ENCODE measurements around the gene LRFN2. TPM values are rescaled to one million over a fixed set of nuclear protein-coding genes. Genes with fewer than 3 reads are reported as not detected.

LRFN2 gene
- total and polyA plus RNA-seq, 2 donors (not counting 1 experiment from before 2014, with no cell fraction given) = not detected

DNA sequence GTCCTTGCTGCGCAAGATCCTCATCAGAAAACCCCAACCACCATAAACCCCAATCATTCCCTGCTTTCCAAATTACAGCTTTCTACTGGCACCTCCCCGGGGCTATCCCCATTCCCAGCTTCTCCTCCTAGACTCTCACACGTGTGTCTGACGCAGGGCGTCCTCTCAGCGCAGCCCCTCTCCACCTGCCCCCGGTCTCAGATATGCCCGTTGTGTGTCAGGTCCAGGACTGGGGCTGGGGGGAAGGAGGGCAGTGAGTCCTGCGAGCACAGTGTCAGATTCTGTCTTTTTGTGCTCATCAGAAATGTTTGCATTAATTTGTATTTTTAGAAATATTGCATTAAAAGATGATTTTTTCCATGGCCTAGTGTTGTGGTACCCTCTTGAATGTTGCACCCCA, 48.6 kb downstream of the LRFN2 start:
- 96% methylated on average over 4 of the region's 9 CpGs for WGBS (ENCODE audit: insufficient coverage)
- no peak overlapping the region for H3K9ac ChIP-seq (ENCODE audit: low read length)
- no peak overlapping the region for H2AFZ ChIP-seq (ENCODE audit: insufficient read depth, low read depth, low read length, poor library complexity, severe bottlenecking)
- no peak overlapping the region for H3K4me3 ChIP-seq (ENCODE audit: control extremely low read depth in 1 of 5, extremely low read depth in 1 of 5, insufficient read depth in 1 of 5, low read depth in 2 of 5, low read length in 4 of 5)
- Mint-ChIP-seq H3K27ac (no peak overlapping the region), H3K27me3 (peaks cover 4% of the 10 kb centered on the region), H3K4me3 (no peak overlapping the region), H3K9me3 (ENCODE audit: insufficient read depth) (no peaks in the 10 kb centered on the region), H3K4me1 (no peaks in the 10 kb centered on the region)
- CTCF ChIA-PET = no interaction called here
- TF ChIP-seq CTCF (IDR thresholded peaks at IDR 0.05) = no peak
- no peak for TF ChIP-seq EZH2 (IDR thresholded peaks at IDR 0.05; ENCODE audit: borderline replicate concordance, insufficient read depth, low read depth, low read length, poor library complexity, severe bottlenecking)
- no peak overlapping the region for H3K27ac ChIP-seq (ENCODE audit: low read length in 2 of 2)
- no peaks in the 10 kb centered on the region for H4K20me1 ChIP-seq (ENCODE audit: control insufficient read depth, insufficient read depth, low read length, poor library complexity, severe bottlenecking)
- no peaks in the 10 kb centered on the region for H3K9me3 ChIP-seq (ENCODE audit: control extremely low read depth in 1 of 3, control insufficient read depth in 2 of 3, insufficient read depth in 1 of 3, low read length in 2 of 3)
- H3K36me3 ChIP-seq (replicated peaks in 1 of 2; ENCODE audit: control extremely low read depth in 1 of 2, control insufficient read depth in 1 of 2, extremely low read depth in 1 of 2, insufficient read depth in 2 of 2, low read length in 1 of 2) = no peaks in the 10 kb centered on the region
- POLR2A ChIA-PET = no interaction called here
- H3K79me2 ChIP-seq (ENCODE audit: control insufficient read depth, insufficient read depth, low read length) = no peaks in the 10 kb centered on the region
- DNase-seq = no peak
- H3K4me1 ChIP-seq (ENCODE audit: control insufficient read depth in 2 of 2, insufficient read depth in 2 of 2, low read length in 2 of 2) = no peaks in the 10 kb centered on the region
- no peak for ATAC-seq (ENCODE audit: low read depth)
- H3K4me2 ChIP-seq (replicated peaks; ENCODE audit: low read depth, low read length, poor library complexity, severe bottlenecking) = no peak overlapping the region
- intact Hi-C loops (cut with micrococcal nuclease) = no loop called here
- no peaks in the 10 kb centered on the region for H3K27me3 ChIP-seq (replicated peaks in 1 of 4; ENCODE audit: control extremely low read depth in 1 of 4, control insufficient read depth in 3 of 4, insufficient read depth in 4 of 4, low read length in 3 of 4)

DNA sequence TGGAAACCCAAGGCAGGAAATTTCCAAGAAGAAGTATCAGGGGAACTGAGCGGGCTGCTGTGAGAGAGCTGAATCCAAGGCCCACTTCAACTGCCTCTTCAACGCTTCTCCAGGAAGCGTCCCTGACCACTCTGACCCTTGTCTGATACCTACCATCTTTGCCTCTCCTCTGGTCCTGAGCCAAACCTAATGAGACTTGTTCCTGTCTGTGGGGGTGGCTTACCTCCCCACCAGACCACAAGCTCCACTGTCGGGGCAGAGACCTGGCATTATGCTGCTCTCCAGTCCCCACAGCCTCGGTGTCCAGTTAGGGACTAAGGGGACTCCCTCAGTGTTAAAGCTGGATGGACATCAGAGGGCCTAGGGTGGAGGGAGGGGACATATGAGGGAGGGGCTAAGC, 49.7 kb downstream of the LRFN2 start:
- TF ChIP-seq CTCF (IDR thresholded peaks at IDR 0.05) = no peak
- no peak for TF ChIP-seq EZH2 (IDR thresholded peaks at IDR 0.05; ENCODE audit: borderline replicate concordance, insufficient read depth, low read depth, low read length, poor library complexity, severe bottlenecking)
- H3K79me2 ChIP-seq (ENCODE audit: control insufficient read depth, insufficient read depth, low read length) = no peaks in the 10 kb centered on the region
- H3K4me2 ChIP-seq (replicated peaks; ENCODE audit: low read depth, low read length, poor library complexity, severe bottlenecking) = no peak overlapping the region
- no peak overlapping the region for H3K9ac ChIP-seq (ENCODE audit: low read length)
- 89% methylated on average over 3 of the region's 5 CpGs for WGBS (ENCODE audit: insufficient coverage)
- H2AFZ ChIP-seq (ENCODE audit: insufficient read depth, low read depth, low read length, poor library complexity, severe bottlenecking) = no peak overlapping the region
- ChIA-PET CTCF (no interaction called here), POLR2A (no interaction called here)
- H3K4me1 ChIP-seq (ENCODE audit: control insufficient read depth in 2 of 2, insufficient read depth in 2 of 2, low read length in 2 of 2) = no peaks in the 10 kb centered on the region
- no peak overlapping the region for H3K27ac ChIP-seq (ENCODE audit: low read length in 2 of 2)
- H3K9me3 Mint-ChIP-seq (ENCODE audit: insufficient read depth) = no peaks in the 10 kb centered on the region
- H3K4me3 Mint-ChIP-seq = no peak overlapping the region
- DNase-seq = no peak
- H3K27ac Mint-ChIP-seq = no peak overlapping the region
- intact Hi-C loops (cut with micrococcal nuclease) = no loop called here
- no peaks in the 10 kb centered on the region for H4K20me1 ChIP-seq (ENCODE audit: control insufficient read depth, insufficient read depth, low read length, poor library complexity, severe bottlenecking)
- no peaks in the 10 kb centered on the region for H3K9me3 ChIP-seq (ENCODE audit: control extremely low read depth in 1 of 3, control insufficient read depth in 2 of 3, insufficient read depth in 1 of 3, low read length in 2 of 3)
- peaks cover 4% of the 10 kb centered on the region for H3K27me3 Mint-ChIP-seq
- H3K36me3 ChIP-seq (replicated peaks in 1 of 2; ENCODE audit: control extremely low read depth in 1 of 2, control insufficient read depth in 1 of 2, extremely low read depth in 1 of 2, insufficient read depth in 2 of 2, low read length in 1 of 2) = no peaks in the 10 kb centered on the region
- no peak overlapping the region for H3K4me3 ChIP-seq (ENCODE audit: control extremely low read depth in 1 of 5, extremely low read depth in 1 of 5, insufficient read depth in 1 of 5, low read depth in 2 of 5, low read length in 4 of 5)
- no peaks in the 10 kb centered on the region for H3K4me1 Mint-ChIP-seq
- ATAC-seq (ENCODE audit: low read depth) = no peak
- no peaks in the 10 kb centered on the region for H3K27me3 ChIP-seq (replicated peaks in 1 of 4; ENCODE audit: control extremely low read depth in 1 of 4, control insufficient read depth in 3 of 4, insufficient read depth in 4 of 4, low read length in 3 of 4)
